ENCODE data around the gene CXCL14. TPM values are rescaled to one million over a fixed set of nuclear protein-coding genes. Genes with fewer than 3 reads are reported as not detected.

CXCL14 gene, protein sequence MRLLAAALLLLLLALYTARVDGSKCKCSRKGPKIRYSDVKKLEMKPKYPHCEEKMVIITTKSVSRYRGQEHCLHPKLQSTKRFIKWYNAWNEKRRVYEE
- 0.22 and 0.37 TPM in 2 replicates for total RNA-seq

DNA sequence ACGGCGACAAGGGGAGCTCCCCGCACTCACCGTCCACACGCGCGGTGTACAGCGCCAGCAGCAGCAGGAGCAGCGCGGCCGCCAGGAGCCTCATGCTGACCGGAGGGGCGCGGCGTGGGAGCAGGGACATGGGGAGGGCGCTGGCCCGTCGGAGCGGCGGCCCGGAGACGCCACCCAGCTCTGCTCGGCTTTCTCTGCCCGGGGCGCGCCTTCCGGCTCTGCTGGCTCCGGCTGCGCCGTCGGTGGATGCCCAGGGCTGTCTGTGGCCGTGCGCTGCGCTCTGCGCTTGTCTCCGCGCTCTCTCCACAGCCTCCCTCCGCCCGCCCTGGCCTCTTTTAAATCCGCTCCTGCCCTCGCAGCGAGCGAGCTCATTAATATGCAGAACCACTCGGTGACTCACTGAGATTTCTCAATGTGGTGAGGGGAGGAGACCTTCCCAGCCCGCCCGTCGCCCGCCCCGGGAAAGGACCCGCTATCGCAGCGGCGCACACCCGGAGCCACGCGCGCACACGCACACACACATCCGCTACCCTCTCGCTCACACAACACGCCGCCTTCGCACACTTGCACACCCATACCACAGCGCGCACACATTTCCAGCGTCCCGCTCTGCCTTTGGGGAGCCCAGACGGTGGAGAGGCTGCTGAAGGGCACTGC is at the start of gene CXCL14:
TSS of gene CXCL14 (minus strand) at position 307 of the 657 bp plus-strand sequence. CDS start at position 94, 213 bp downstream.

DNA sequence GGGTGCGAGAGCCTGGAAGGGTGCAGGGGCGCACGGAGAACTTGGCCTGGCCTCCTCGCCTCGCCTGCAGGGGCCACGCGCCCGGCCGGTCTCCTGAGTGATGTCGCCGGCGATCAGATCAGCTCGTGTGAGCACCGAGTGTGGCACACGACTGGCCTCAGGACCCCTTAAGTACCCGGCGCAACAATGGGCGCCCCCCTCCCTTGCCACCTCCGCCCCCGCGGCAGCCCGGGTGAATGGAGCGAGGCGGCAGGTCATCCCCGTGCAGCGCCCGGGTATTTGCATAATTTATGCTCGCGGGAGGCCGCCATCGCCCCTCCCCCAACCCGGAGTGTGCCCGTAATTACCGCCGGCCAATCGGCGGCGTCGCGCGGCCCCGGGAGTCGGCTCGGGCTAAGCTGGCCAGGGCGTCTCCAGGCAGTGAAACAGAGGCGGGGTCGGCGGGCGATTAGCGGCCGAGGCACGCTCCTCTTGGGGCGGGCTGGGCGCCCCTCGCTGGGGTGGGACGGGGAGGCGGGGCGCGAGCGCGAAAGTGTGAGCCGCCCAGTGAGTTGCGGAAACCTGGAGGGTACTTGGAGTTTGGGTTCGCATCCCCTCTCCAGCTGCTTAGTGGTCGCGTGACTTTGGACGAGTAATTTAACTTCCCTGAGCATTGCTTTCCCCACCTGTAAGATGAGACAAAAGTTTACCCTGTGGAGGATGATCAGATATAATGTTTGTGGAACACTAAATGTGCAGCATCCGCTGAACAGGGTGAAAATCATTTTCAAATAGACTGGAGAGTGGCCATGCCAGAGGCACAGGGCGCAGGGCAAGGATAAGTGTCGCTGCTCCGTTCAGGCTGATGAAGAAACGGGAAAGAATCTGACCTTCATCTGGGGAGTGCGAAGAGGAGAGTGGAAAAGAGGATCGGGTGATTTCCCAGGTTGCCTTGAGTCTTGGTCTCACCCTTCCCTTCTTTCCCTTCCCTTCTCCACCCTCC is 42.7 kb downstream of the CXCL14 start, which contains the start of gene NEUROG1:
TSS of gene NEUROG1 (minus strand) at position 145 of the 982 bp plus-strand sequence. CDS start 274 bp downstream, outside the sequence.

Other genes with a start within 250 kb of the CXCL14 start
- gene MACROH2A1, start 179.8 kb downstream of the CXCL14 start, total RNA-seq, result 225 and 253 TPM in 2 replicates
- not detected in 2 replicates for gene DCANP1, start 131.6 kb downstream of the CXCL14 start, total RNA-seq
- under 0.01 TPM in 1 of 2 replicates, not detected in the other for gene TIFAB, start 126.6 kb downstream of the CXCL14 start, total RNA-seq
- not detected in 2 replicates for gene NEUROG1, start 43.0 kb downstream of the CXCL14 start, total RNA-seq

Data from uterine smooth muscle cell (primary cell).